Keratinocyte (primary cell): ENCODE results near the gene ATP6V0A4. TPM values are rescaled to one million over a fixed set of nuclear protein-coding genes. Genes with fewer than 3 reads are reported as not detected.

Experiments
- DNase-seq: peaks from one replicate; pipeline ENCODE4 v3.0.0-alpha.2; 2011; ENCODE audit warnings: low read depth, missing footprints, low spot score
- FAIRE-seq: peaks from 2 replicates; lab custom pipeline; 2011; peaks lifted over from hg19 to GRCh38; lab: Jason Lieb, UNC
- H2AFZ ChIP-seq: 2 replicates; pipeline ENCODE4 v1.6.0; 2012; ENCODE audit warnings: low read length, control low read depth, inconsistent platforms; ENCODE audit not compliant: control insufficient read depth
- H3K27ac ChIP-seq: 2 replicates; pipeline ENCODE4 v1.5.1; 2011; ENCODE audit warnings: low read length; ENCODE audit not compliant: control insufficient read depth, insufficient read depth
- H3K27me3 ChIP-seq: 3 replicates; pipeline ENCODE4 v1.6.0; 2011; ENCODE audit warnings: low read length; ENCODE audit not compliant: control insufficient read depth, insufficient read depth; ENCODE audit errors: extremely low read depth
- H3K36me3 ChIP-seq, 2 experiments: 2 replicates in 1 of 2; 3 replicates in 1 of 2; pipeline ENCODE4 v1.5.1; 2011; ENCODE audit warnings: low read length in 2 of 2, mild to moderate bottlenecking in 1 of 2; ENCODE audit not compliant: control insufficient read depth in 2 of 2, insufficient read depth in 2 of 2; ENCODE audit errors: extremely low read depth in 1 of 2
- H3K4me1 ChIP-seq: 3 replicates; pipeline ENCODE4 v1.5.1; 2011; ENCODE audit warnings: low read length; ENCODE audit not compliant: control insufficient read depth, insufficient read depth; ENCODE audit errors: extremely low read depth
- H3K4me2 ChIP-seq: 3 replicates; pipeline ENCODE4 v1.6.0; 2011; ENCODE audit warnings: low read depth, low read length; ENCODE audit not compliant: control insufficient read depth, insufficient read depth; ENCODE audit errors: extremely low read depth
- H3K4me3 ChIP-seq, 3 experiments: fragments of 200-600 bp in 1 of 3; sonication (generic) in 1 of 3; 2 replicates in 2 of 3; 3 replicates in 1 of 3; pipeline ENCODE4 v1.5.1; 2011 to 2016; ENCODE audit warnings: low read length in 3 of 3, mild to moderate bottlenecking in 3 of 3, control low read depth in 2 of 3, inconsistent platforms in 1 of 3, low read depth in 1 of 3, mixed read lengths in 1 of 3, mixed run types in 1 of 3, moderate library complexity in 1 of 3; ENCODE audit not compliant: control insufficient read depth in 2 of 3, insufficient read depth in 2 of 3; ENCODE audit errors: extremely low read depth in 1 of 3
- H3K79me2 ChIP-seq: 2 replicates; pipeline ENCODE4 v1.6.0; 2012; ENCODE audit warnings: low read length; ENCODE audit not compliant: control insufficient read depth, insufficient read depth
- H3K9ac ChIP-seq: 3 replicates; pipeline ENCODE4 v1.6.0; 2011; ENCODE audit warnings: low read length; ENCODE audit not compliant: control insufficient read depth, insufficient read depth; ENCODE audit errors: extremely low read depth
- H3K9me1 ChIP-seq: 3 replicates; pipeline ENCODE4 v1.6.0; 2011; ENCODE audit warnings: low read length; ENCODE audit not compliant: control insufficient read depth, insufficient read depth; ENCODE audit errors: extremely low read depth
- H3K9me3 ChIP-seq: 2 replicates; pipeline ENCODE4 v1.5.1; 2012; ENCODE audit warnings: low read depth, low read length; ENCODE audit not compliant: control insufficient read depth
- H4K20me1 ChIP-seq: 3 replicates; pipeline ENCODE4 v1.6.0; 2011; ENCODE audit warnings: low read length; ENCODE audit not compliant: control insufficient read depth, insufficient read depth; ENCODE audit errors: extremely low read depth
- EZH2 ChIP-seq: IDR thresholded peaks from one replicate; pipeline ENCODE4 v1.6.1; 2012; ENCODE audit warnings: inconsistent platforms, mild to moderate bottlenecking, low read length, moderate library complexity
- dilution Hi-C: fragments of 300-500 bp; cut with MboI; formaldehyde crosslinking; loops from one replicate; pipeline ENCODE4 v1.7.0; 2020; ENCODE audit warnings: low sequenced_read_pairs; ENCODE audit not compliant: extremely low pct_ligation_motif_present
- polyA plus RNA-seq, 5 experiments: library from polyadenylated mRNA; depleted of rRNA in 3 of 5; stranded (reverse) in 3 of 5; stranded (forward) in 1 of 5; unstranded in 1 of 5; fragments of >200 nt; gene quantifications; 1 replicate in 1 of 5; 2 replicates in 3 of 5; 3 replicates in 1 of 5; pipeline versions ENCODE4 v1.2.1 to v1.2.3, GENCODE V29; 2011 to 2012; ENCODE audit warnings: missing spikeins in 2 of 5, low read depth in 1 of 5, low replicate concordance in 1 of 5
- TF ChIP-seq, protein P1 (sequence below), 3 experiments: IDR thresholded peaks in 1 of 3; conservative IDR thresholded peaks in 1 of 3; optimal IDR thresholded peaks in 1 of 3; 2 replicates in 2 of 3; 3 replicates in 1 of 3; pipeline versions ENCODE3 to v1.5.1; 2011; ENCODE audit warnings: low read length in 3 of 3, mild to moderate bottlenecking in 3 of 3, moderate library complexity in 2 of 3, control low read depth in 1 of 3, inconsistent platforms in 1 of 3; ENCODE audit not compliant: insufficient read depth in 2 of 3; ENCODE audit errors: extremely low read depth in 1 of 3

The ATP6V0A4 gene
- polyA plus RNA-seq, 1 donor (not counting 4 experiments of a cell fraction or from before 2014, with no cell fraction given) = 0.34 TPM

GRCh38 chr7:138741453-138741735, 56.6 kb downstream of the ATP6V0A4 start:
- no peak overlapping the region for H2AFZ ChIP-seq
- no peak overlapping the region for H3K9ac ChIP-seq
- H3K4me1 ChIP-seq = no peaks in the 10 kb centered on the region
- no peak for DNase-seq
- H3K4me2 ChIP-seq = no peak overlapping the region
- H3K9me1 ChIP-seq = no peaks in the 10 kb centered on the region
- H3K9me3 ChIP-seq = no peaks in the 10 kb centered on the region
- H3K36me3 ChIP-seq = no peaks in the 10 kb centered on the region
- H3K27me3 ChIP-seq = no peaks in the 10 kb centered on the region
- no peak overlapping the region for H3K4me3 ChIP-seq
- no peaks in the 10 kb centered on the region for H4K20me1 ChIP-seq
- dilution Hi-C loops = no loop called here
- TF ChIP-seq, protein P1, sequence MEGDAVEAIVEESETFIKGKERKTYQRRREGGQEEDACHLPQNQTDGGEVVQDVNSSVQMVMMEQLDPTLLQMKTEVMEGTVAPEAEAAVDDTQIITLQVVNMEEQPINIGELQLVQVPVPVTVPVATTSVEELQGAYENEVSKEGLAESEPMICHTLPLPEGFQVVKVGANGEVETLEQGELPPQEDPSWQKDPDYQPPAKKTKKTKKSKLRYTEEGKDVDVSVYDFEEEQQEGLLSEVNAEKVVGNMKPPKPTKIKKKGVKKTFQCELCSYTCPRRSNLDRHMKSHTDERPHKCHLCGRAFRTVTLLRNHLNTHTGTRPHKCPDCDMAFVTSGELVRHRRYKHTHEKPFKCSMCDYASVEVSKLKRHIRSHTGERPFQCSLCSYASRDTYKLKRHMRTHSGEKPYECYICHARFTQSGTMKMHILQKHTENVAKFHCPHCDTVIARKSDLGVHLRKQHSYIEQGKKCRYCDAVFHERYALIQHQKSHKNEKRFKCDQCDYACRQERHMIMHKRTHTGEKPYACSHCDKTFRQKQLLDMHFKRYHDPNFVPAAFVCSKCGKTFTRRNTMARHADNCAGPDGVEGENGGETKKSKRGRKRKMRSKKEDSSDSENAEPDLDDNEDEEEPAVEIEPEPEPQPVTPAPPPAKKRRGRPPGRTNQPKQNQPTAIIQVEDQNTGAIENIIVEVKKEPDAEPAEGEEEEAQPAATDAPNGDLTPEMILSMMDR (optimal IDR thresholded peaks at IDR 0.05 in 1 of 3, IDR thresholded peaks at IDR 0.05 in 1 of 3, conservative IDR thresholded peaks at IDR 0.05 in 1 of 3; ENCODE audit: extremely low read depth in 1 of 3, insufficient read depth in 2 of 3, low read length in 3 of 3) = no peak
- no peak for TF ChIP-seq EZH2
- no peak for FAIRE-seq
- H3K27ac ChIP-seq = no peak overlapping the region
- no peaks in the 10 kb centered on the region for H3K79me2 ChIP-seq

- Histone ChIP-seq H3K4me2 (no peak overlapping the region), H3K9ac (no peak overlapping the region), H3K4me3 (no peak overlapping the region), H2AFZ (no peak overlapping the region), H3K27me3 (no peaks in the 10 kb centered on the region), H3K9me3 (no peaks in the 10 kb centered on the region), H3K79me2 (no peaks in the 10 kb centered on the region), H4K20me1 (no peaks in the 10 kb centered on the region), H3K4me1 (no peaks in the 10 kb centered on the region), H3K27ac (no peak overlapping the region), H3K9me1 (no peaks in the 10 kb centered on the region), H3K36me3 (no peaks in the 10 kb centered on the region)
- DNase-seq (no peak), FAIRE-seq (no peak)
- no peak for TF ChIP-seq EZH2
- TF ChIP-seq, protein P1 (optimal IDR thresholded peaks at IDR 0.05 in 1 of 3, IDR thresholded peaks at IDR 0.05 in 1 of 3, conservative IDR thresholded peaks at IDR 0.05 in 1 of 3; ENCODE audit: extremely low read depth in 1 of 3, insufficient read depth in 2 of 3, low read length in 3 of 3) = no peak
- dilution Hi-C loops = no loop called here
Observed at GRCh38 chr7:138739859-138740258, 58.1 kb downstream of the ATP6V0A4 start.
